GM23338 (cell line): ENCODE measurements around the gene UBA1. TPM values are rescaled to one million over a fixed set of nuclear protein-coding genes. Genes with fewer than 3 reads are reported as not detected.

Experiments used
- ATAC-seq: fragments of 200-7000 bp; cut with Tn5 transposase; 3 replicates; pipeline ENCODE4 v1.9.1; 2020
- DNase-seq: peaks from one replicate; pipeline ENCODE4 v3.0.0-alpha.2; 2015; ENCODE audit warnings: low spot score
- H2AFZ ChIP-seq: fragments of 200-600 bp; sonication (generic); 2 replicates; pipeline ENCODE4 v1.8.0; 2016; ENCODE audit warnings: antibody characterized with exemption, mild to moderate bottlenecking, moderate library complexity
- H3F3A ChIP-seq: fragments of 200-600 bp; sonication (generic); replicated peaks from 2 replicates; pipeline ENCODE4 v1.8.0; 2017; ENCODE audit warnings: antibody characterized with exemption, mixed run types, low read depth
- H3K27ac ChIP-seq: fragments of 200-600 bp; sonication (generic); 2 replicates; pipeline ENCODE4 v1.6.1; 2016; ENCODE audit warnings: low read depth
- H3K27me3 ChIP-seq: fragments of 200-600 bp; sonication (generic); 2 replicates; pipeline ENCODE4 v1.8.0; 2016; ENCODE audit warnings: mild to moderate bottlenecking, mixed run types, moderate library complexity; ENCODE audit not compliant: insufficient read depth
- H3K36me3 ChIP-seq: fragments of 200-600 bp; sonication (generic); 2 replicates; pipeline ENCODE4 v1.8.0; 2016; ENCODE audit warnings: mild to moderate bottlenecking; ENCODE audit not compliant: insufficient read depth
- H3K4me1 ChIP-seq: fragments of 200-600 bp; sonication (generic); 2 replicates; pipeline ENCODE4 v1.8.0; 2016; ENCODE audit warnings: mild to moderate bottlenecking, moderate library complexity; ENCODE audit not compliant: insufficient read depth
- H3K4me2 ChIP-seq: fragments of 200-600 bp; sonication (generic); 2 replicates; pipeline ENCODE4 v1.7.1; 2017; ENCODE audit warnings: mixed run types
- H3K4me3 ChIP-seq: fragments of 200-600 bp; sonication (generic); 2 replicates; pipeline ENCODE4 v1.6.1; 2016; ENCODE audit warnings: mixed run types
- H3K79me2 ChIP-seq: fragments of 200-600 bp; sonication (generic); replicated peaks from 2 replicates; pipeline ENCODE4 v1.8.0; 2017; ENCODE audit warnings: mild to moderate bottlenecking; ENCODE audit not compliant: insufficient read depth
- H3K9me2 ChIP-seq: fragments of 200-600 bp; sonication (generic); 2 replicates; pipeline ENCODE4 v1.8.0; 2017; ENCODE audit not compliant: insufficient read depth
- H4K20me1 ChIP-seq: fragments of 200-600 bp; sonication (generic); replicated peaks from 2 replicates; pipeline ENCODE4 v1.8.0; 2017; ENCODE audit warnings: mild to moderate bottlenecking; ENCODE audit not compliant: insufficient read depth
- H3K27ac Mint-ChIP-seq: 2 replicates; pipeline ENCODE4 v1.8.0; 2020; ENCODE audit warnings: inconsistent platforms, mild to moderate bottlenecking, moderate library complexity, mixed read lengths
- H3K27me3 Mint-ChIP-seq: 3 replicates; pipeline ENCODE4 v1.8.0; 2022; ENCODE audit warnings: low read depth, mild to moderate bottlenecking, moderate library complexity, mixed read lengths, inconsistent platforms; ENCODE audit not compliant: insufficient read depth, poor library complexity
- H3K36me3 Mint-ChIP-seq: 3 replicates; pipeline ENCODE4 v1.8.0; 2021; ENCODE audit warnings: low read depth, mild to moderate bottlenecking, inconsistent platforms, moderate library complexity, mixed read lengths
- H3K4me1 Mint-ChIP-seq: 3 replicates; pipeline ENCODE4 v1.8.0; 2020; ENCODE audit warnings: mild to moderate bottlenecking, inconsistent platforms, mixed read lengths
- H3K4me3 Mint-ChIP-seq: 3 replicates; pipeline ENCODE4 v1.8.0; 2021; ENCODE audit warnings: moderate library complexity, mild to moderate bottlenecking, inconsistent platforms, mixed read lengths
- H3K9me3 Mint-ChIP-seq: 3 replicates; pipeline ENCODE4 v1.8.0; 2020; ENCODE audit warnings: moderate library complexity, mild to moderate bottlenecking, inconsistent platforms, mixed read lengths
- ETS1 ChIP-seq: IDR thresholded peaks from 2 replicates; pipeline ENCODE4 v1.6.1; 2016; ENCODE audit warnings: antibody characterized with exemption
- EZH2phosphoT487 ChIP-seq: fragments of 200-600 bp; sonication (generic); IDR thresholded peaks from one replicate; pipeline ENCODE4 v1.8.1; 2018; ENCODE audit warnings: antibody characterized with exemption; ENCODE audit not compliant: unreplicated experiment
- NANOG ChIP-seq: IDR thresholded peaks from 2 replicates; pipeline ENCODE4 v1.6.1; 2016; ENCODE audit warnings: antibody characterized with exemption, borderline replicate concordance
- POLR2AphosphoS5 ChIP-seq: IDR thresholded peaks from 2 replicates; pipeline ENCODE4 v1.6.1; 2016; ENCODE audit warnings: antibody characterized with exemption, low read depth
- STAT1 ChIP-seq: IDR thresholded peaks from one replicate; pipeline ENCODE4 v1.6.1; 2016; ENCODE audit warnings: antibody characterized with exemption; ENCODE audit not compliant: unreplicated experiment
- ZNF114 ChIP-seq: fragments of 250-450 bp; sonication (Bioruptor Pico); IDR thresholded peaks from 2 replicates; pipeline ENCODE4 v1.5.0; 2020; ENCODE audit warnings: mild to moderate bottlenecking, moderate library complexity
- ZNF331 ChIP-seq: fragments of 250-450 bp; sonication (Bioruptor Pico); IDR thresholded peaks from 2 replicates; pipeline ENCODE4 v1.5.0; 2020; ENCODE audit warnings: low read depth, mild to moderate bottlenecking, moderate library complexity
- ZNF462 ChIP-seq: fragments of 250-450 bp; sonication (Bioruptor Pico); IDR thresholded peaks from 2 replicates; pipeline ENCODE4 v1.5.0; 2020; ENCODE audit warnings: mild to moderate bottlenecking, moderate library complexity
- polyA plus RNA-seq: library from polyadenylated mRNA; unstranded; fragments of >200 nt; fragmentation: Nextera tagmentation; extraction: Ambion mirVana; gene quantifications from 2 replicates; pipeline ENCODE4 v1.2.1, GENCODE V29; 2016
- total RNA-seq: library from RNA; depleted of rRNA; stranded (reverse); fragments of >200 nt; shearing (Covaris generic); gene quantifications from 2 replicates; pipeline ENCODE4 v1.2.3, GENCODE V29; 2014

UBA1 gene
- total and polyA plus RNA-seq, 2 experiments from 2014 or later, result 104 to 377 TPM

GRCh38 chrX:47202316-47202715 lies 8.7 kb downstream of the UBA1 start:
- Histone ChIP-seq H3K79me2 (peaks cover 8% of the 10 kb centered on the region), H3K36me3 (peaks cover 35% of the 10 kb centered on the region), H4K20me1 (peaks cover 10% of the 10 kb centered on the region; the same call in 1 of the 2 replicates), H2AFZ (no peak overlapping the region), H3F3A (no peaks in the 10 kb centered on the region), H3K27ac (no peak overlapping the region), H3K4me2 (no peak overlapping the region), H3K4me3 (no peak overlapping the region), H3K27me3 (no peaks in the 10 kb centered on the region), H3K4me1 (no peaks in the 10 kb centered on the region; the same call in 1 of the 2 replicates), H3K9me2 (no peaks in the 10 kb centered on the region)
- Mint-ChIP-seq H3K4me3 (no peak overlapping the region), H3K27ac (no peak overlapping the region), H3K9me3 (no peaks in the 10 kb centered on the region), H3K36me3 (peaks cover 98% of the 10 kb centered on the region), H3K4me1 (peaks cover 15% of the 10 kb centered on the region; the same call in 2 of the 3 replicates), H3K27me3 (peaks cover 9% of the 10 kb centered on the region)
- TF ChIP-seq STAT1 (no peak), POLR2AphosphoS5 (no peak), EZH2phosphoT487 (no peak), NANOG (no peak), ZNF114 (CRISPR knock-in tag) (no peak), ZNF462 (CRISPR knock-in tag) (no peak), ZNF331 (CRISPR knock-in tag) (no peak), ETS1 (no peak)
- DNase-seq, result no peak
- no peak for ATAC-seq
